Astrocyte of the hippocampus (primary cell): ENCODE measurements around the gene SHLD1.
A peak's percentile ranks its signal among the peaks of the same experiment; 100 is the strongest.

Experiments used
- DNase-seq: peaks from one replicate; pipeline ENCODE4 v3.0.0; 2011; ENCODE audit warnings: low read depth, low spot score

Gene SHLD1

GRCh38 chr20:5818346-5818681 lies 68.1 kb downstream of the SHLD1 start:
- DNase-seq: no peak

DNA sequence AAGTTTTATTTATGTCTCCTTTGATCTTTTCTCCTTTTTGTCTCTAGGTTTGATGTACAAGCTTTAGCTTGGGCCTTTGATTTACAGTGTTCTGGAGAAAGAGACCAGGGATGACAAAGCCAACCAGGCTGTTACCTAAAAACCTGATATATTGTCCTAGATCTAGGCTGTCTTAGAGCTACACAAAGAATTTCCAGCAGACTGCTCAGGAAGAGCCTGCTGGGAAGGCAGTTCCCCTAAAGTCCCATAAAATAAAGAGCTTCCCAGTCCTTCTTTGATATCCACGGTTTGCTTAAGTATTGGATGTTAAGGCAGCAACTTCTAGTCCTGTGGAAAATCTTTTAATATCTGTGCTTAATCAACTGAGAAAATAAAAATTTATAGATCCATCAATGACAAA lies 70.5 kb downstream of the SHLD1 start:
- DNase-seq: no peak

DNA sequence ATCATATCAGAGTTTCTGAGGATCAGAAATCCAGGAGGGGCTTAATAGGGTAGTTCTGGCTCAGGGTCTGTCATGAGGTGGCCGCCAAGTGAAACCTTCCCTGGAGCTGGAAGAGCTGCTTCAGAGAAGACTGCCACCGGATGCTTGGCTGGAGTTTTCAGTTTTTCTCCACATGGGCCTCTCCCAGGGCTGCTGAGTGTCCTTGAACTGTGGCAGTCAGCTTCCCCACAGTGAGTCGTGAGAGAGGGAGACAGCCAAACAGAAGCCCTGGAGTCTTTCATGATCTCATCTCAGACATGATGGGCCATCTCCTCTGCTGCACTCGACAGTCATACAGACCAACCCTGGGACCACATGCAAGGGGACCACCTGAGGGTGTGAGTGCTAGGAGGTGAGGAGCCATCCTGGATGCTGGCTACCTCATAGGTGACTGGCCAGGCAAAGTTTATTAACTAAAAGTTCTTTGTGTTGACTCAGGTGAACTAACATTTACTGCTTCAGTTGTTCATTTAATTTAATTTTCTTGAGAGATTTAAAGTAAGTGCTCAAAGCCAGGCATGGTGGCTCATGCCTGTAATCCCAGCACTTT lies 71.5 kb downstream of the SHLD1 start:
- DNase-seq: no peak

- no peak for DNase-seq
These were observed 72.4 kb downstream of the SHLD1 start for GRCh38 chr20:5822569-5822968.

DNA sequence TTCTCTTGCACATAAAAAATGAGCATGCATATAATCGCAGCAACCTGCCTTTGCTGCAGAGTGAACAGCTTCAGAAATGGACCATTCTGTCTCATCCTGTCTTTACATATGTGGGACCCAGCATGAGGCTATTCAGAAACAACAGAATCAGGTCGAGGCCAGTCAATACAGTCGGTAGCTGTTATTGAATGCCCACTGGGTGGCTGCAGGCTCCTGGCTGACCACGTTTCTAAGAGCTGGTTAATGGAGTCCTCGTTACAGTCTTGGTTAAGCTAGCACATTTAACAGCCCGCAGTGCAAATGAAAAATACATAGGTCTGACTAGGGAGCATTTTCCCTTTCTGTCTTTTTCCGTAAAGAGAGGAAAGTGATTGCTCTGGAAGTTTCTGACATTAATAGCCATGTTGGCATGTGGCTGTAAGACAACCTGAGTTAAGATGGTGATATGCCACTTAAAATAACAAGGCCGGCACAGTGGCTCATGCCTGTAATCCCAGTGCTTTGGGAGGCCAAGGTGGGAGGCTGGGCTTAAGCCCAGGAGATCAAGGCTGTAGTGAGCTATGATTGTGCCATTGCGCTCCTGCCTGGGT lies 75.0 kb downstream of the SHLD1 start:
- DNase-seq: no peak

- no peak for DNase-seq
These were observed 77.1 kb downstream of the SHLD1 start for GRCh38 chr20:5827098-5827853.

GRCh38 chr20:5827861-5828260 lies 77.7 kb downstream of the SHLD1 start:
- no peak for DNase-seq

DNA sequence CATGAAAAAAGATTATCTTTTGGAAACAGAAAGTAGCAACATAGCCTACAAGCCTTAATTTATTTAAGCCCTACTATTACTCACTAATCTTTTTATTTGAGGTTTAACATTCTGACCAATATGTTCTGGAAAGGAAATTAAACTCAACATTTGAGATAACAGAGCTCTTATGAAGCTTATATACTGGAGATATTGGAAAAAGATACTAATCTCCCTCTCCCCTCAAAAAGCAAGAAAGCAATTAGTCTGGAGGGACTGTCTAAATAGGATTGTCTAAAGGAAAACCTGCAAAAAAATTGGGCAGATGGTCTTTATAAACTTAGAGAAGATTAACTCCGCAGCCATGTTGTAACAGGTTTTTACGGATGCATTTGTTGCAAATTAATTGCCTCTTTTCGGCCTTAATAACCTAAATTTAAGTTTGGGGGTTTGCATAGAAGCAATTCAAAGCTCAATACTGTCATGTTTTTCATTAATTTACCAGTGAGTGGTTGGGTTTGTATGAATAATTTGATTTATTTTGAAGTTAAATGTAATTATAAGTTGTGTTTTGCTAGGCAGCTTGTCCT lies 79.1 kb downstream of the SHLD1 start:
- no peak for DNase-seq

DNA sequence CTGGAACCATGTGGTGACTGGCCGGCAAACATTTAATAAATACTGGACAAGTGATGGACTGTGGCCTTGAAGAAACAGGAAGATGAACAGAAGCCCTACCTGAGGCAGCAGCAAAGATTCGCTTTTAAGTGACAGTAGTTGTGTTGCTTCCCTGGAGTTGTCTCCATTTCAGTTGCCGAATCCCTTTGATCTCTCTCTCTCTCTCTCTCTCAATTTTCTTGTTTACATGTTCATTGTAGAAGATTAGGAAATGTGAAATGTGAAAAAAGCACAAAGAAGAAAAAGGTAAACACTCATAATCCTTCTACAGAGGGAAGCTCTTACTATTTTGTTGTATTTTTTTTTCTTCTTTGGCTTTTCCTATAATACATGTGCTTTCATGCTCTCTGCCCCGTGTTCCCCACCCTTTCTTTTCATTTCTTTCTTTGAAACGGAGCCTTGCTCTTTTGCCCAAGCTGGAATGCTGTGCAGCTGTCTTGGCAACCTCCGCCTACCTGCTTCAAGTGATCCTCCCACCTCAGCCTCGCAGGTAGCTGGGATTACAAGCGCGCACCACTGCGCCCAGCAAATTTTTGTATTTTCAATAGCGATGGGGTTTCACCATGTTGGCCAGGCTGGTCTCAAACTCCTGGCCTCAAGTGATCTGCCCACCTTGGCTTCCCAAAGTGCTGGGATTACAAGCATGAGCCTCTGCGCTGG lies 81.5 kb downstream of the SHLD1 start:
- no peak for DNase-seq

DNA sequence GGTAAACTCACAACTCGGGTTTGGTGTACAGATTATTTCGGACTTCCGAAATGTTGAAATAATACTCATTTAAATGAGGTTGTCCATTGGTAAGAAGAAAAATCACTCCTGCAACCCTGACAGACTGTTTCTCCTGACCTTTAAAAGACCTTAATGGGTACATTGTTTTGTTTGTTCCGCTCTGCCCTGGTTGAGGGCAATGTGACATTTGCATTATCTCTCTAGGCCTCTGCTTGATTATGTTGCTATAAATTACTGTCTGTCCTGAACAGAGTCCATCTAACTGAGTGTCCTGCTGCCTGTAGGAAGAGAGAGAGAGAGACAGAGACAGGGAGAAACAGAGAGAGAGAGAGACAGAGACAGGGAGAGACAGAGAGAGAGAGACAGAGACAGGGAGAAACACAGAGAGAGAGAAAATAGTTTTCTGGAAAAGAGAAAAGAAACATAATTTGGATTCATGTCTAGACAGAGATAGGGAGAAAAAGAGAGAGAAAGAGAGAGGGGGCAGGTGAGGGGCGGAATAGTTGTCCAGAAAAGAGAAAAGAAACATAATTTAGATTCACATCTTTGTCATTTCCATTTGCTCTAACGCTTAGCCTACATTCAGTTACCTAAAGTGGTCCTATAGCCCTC lies 83.2 kb downstream of the SHLD1 start:
- DNase-seq: no peak

GRCh38 chr20:5834436-5835005 lies 84.3 kb downstream of the SHLD1 start:
- DNase-seq: no peak

DNA sequence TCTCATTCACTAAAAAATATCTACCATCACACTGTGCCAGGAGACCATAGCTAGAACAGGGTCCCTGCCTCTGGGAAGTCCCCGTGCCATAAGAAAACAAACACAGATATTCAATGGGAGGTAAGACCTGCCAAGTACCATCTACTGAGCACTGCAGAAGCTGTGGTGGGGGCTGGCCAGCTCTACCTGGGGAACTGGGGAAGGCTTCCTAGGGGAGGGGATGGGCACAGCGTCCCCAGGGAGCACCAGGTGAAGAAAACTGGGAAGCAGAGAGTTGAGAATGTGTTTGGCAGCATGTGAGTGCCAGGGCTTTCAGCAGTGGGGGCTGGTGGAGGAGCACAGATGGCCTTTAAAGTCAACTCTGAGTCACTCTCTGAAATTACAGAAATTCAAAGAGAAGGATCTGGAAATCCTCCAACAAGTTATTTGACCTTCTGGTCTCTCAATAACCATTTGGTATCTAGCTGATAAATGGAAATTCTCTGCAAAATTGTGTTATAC lies 85.2 kb downstream of the SHLD1 start:
- peak; percentile 51 for DNase-seq

GRCh38 chr20:5835871-5836270 lies 85.7 kb downstream of the SHLD1 start:
- DNase-seq: peak; percentile 50

DNA sequence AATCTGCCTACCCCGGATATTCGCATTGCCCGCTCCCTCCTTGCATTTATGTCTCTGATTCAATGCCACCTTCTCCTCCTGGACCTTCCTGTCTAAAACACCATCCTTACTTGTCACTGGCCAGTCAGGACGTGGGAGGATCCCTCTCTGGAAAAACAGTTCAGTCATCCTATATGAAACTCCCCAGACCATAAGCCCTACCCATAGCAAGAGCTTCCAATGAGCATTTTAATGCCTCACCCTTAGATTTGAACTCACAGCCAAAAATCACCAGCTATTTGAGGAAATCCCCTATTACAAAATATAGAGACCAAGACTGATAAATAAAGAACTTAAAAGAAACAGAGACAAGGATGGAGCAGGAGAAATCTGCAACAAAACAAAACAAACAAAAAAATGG lies 86.4 kb downstream of the SHLD1 start:
- DNase-seq: no peak

DNA sequence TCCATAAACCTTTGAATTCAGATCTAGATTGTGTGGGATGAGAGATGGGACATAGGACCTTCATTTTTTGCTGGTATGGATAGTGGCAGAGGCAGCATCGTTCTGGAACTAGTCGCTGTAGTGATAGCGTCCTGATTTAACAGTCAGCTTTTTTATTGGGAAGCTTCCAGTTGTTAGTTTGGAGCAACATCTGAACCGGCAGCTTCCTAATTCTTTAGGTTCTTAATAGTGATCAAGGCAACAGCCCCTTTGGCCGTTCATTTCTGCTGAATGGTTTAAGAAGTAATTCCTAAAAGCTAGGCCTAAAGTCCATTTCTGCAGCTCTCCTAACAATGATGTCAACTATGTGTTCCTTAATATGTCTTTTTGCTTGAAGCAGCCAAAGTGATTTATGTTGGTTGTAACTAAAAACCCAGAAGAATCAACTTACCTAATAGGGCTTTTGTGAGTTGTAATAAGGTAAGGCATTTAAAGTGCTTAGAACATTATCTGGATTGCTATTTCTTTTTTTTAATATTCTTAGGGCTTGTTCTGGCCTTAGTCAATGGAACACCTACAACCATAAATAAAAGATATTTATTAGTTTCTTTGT lies 90.3 kb downstream of the SHLD1 start:
- no peak for DNase-seq

- DNase-seq: no peak
These were observed 91.3 kb downstream of the SHLD1 start for GRCh38 chr20:5841522-5841921.

- no peak for DNase-seq
These were observed 92.3 kb downstream of the SHLD1 start for GRCh38 chr20:5842465-5842864.

GRCh38 chr20:5843054-5843592 lies 92.9 kb downstream of the SHLD1 start:
- DNase-seq: no peak

DNA sequence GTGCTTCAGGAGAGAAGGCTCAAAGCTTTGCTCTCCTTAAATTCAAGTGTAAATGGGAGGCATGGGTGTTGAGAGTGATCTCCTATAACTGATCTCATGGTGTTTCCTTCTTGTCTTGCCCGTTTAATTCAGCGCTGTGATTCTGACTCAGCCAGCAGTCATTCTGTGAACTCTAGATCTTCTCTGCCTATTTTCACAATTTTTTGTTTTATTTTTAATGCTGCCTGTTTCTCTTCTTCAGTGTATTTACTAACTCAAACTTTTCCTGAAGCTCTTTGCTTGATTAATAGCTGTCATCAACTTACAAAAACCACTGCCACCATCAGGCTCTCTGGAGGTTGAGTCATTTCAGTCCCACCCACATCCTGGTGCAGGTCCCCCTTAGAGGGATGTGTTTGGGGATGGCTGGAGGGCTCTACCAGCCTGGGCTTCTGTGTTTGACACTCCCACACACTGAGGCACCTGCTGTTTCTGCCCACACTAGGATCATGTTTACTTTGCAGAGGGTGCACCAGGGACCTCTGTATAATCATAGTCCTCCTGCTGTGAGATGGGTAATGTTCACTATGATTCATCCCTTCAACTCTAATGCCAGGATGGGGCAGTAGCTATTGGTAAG lies 94.0 kb downstream of the SHLD1 start:
- DNase-seq: peak; percentile 22
